G401.6 (cell line): ENCODE results near the gene PAIP2B.
"Not testable (repeated sequence)": the region's sequence is repeated elsewhere in the genome, so short reads cannot be mapped to it uniquely, and the experiment has no call there.

Experiments
- FAIRE-seq: peaks from 2 replicates; lab custom pipeline; 2012; peaks lifted over from hg19 to GRCh38; lab: Jason Lieb, UNC

The PAIP2B gene, protein sequence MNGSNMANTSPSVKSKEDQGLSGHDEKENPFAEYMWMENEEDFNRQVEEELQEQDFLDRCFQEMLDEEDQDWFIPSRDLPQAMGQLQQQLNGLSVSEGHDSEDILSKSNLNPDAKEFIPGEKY

DNA sequence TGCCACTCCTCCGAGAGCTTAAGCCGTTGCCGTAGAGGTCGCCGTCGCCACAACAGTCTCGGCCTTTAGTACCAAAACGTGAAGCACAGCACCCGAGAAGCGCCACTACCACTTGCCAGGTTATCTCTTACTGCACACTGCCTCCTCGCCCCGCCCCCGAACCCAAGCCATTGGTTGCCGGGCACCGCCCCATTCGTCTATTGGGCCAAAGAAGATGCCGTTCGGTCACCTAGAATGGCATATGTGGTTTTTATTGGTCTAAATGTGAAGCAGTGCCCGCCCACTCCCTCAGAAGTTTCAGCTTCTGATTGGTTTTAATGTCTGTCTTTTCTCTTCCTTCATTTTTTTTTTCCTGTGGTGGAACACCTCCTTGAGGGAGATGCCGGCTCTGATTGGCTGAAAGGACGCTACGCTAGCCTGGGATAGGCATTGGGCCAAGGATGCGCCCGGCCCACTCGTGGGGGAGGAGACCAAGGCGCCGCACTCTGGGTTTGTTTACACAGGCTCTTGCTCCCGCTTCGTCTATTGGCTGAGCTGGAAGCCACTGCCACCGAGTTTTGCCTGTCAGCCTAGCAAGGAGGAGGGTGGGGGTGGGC is at the start of gene PAIP2B:
Gene PAIP2B (minus strand): TSS at position 139 of the 596 bp plus-strand sequence. CDS start 24,514 bp downstream, outside the sequence.
- FAIRE-seq = peak; percentile 100

DNA sequence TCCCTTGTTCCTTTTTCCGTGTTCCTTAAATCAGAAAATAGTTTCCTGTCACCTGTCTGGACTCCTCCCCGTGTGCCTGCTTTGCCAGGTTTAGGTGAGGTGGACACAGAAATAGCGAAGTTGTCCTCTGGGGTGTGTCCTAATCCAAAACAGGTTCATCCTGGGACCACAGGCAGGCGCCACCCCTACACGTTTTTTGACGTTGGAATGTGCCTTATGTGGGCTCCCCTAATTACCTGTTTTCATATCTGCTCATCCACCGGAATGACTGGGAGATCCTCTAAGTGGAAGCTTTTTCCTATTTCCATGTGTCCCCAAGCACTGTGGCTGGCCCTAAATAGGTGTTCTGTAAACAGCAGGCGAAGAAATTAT is 49.0 kb upstream of the PAIP2B start:
- FAIRE-seq = no peak

DNA sequence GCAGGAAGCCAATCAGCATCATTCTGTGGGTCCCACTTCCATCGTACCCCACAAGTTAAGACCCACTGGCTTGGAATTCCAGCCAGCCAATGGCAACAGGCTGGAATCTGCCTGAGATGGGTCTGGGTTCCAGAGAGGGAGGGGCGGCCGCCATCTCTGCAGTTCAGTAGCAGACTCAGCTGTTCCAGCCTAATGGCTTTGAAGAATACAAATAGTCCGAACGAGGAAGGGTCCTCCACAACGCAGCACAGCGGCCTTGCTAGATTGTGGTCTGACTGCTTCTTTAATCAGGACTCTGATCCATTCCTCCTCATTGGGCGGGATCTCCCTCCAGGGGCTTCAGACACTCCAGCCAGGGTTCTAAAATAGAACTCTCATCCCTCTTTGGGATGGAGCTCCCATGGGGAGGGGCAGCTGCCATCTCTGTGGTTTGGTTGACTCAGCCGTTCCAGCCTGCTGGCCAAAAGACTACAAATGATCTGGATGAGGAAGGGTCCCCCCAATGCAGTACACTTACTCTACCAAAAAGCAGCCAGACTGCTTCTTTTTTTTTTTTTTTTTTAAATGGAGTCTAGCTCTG is 42.7 kb upstream of the PAIP2B start:
- FAIRE-seq = no peak

DNA sequence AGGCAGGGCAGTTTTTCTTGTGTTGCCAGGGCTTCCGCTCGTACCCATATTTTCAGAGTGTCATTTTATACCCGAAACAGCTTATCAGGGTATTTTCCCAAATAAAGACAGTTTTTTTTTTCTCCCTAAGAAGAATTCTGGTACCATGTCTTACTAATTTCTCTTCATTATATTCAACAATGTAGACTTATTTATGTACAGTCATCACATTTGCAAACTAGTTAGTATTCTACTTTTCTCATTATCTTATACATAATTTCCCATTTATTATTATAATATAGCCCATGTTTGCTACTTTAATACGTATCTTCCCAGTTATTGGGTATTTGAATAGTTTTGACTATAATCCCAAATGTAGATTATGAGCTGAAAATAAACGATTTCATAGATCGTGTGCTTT is 36.5 kb upstream of the PAIP2B start:
- FAIRE-seq = no peak

DNA sequence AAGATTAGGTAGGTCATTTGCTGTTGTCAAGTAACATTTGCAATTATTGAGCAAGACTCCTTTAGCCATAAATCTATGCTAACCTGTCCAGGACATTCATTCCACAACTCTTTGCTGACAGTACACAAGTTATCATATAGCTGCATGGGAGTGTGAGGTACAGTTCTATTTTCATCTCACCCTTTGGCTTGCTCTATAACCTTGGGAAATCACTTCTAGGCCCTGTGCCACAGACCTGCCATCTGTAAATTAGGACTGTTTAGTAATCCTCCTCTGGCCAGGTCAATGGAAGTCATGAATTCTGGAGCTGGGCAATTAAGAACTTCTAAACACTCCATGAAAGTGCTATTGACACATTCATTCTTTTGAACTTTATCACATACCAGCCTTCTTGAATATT is 34.6 kb upstream of the PAIP2B start:
- no peak for FAIRE-seq

DNA sequence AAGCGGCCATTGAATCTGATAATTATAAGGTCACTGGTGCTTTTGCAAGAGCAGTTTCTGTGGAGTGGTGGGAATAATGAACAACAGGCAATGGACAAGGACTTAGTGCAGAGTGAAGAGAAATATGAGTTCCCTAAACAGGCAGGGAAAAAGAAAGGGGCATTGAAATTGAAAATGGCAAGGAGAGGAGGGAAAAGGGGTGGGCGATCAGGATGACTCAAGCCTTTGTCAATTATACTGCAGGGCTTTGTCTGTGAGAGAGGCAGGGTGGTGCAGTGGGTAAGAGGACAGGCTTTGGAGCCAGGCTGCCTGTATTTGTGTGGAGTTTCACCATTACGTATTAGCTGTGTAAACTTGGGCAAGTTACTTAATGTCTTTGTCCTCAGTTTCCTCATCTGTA is 29.5 kb upstream of the PAIP2B start:
- no peak for FAIRE-seq

DNA sequence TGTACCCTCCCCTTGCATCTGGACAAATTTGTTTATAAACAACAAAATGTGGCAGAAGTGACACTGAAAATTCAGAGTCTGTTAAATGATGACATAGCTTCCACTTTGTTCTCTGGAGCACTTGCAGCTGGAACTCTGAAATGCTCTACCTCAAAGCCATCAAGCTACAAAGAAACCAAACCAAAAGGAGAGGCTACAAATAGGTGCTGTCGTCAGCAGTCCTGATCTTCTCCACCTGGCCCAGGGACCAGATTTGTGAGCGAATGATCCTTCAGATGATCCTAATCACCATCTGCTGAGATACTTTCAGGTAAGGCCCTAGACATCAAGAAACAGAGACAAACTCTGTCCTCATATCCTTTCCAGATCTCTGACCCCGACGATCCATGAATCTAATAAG is 27.9 kb upstream of the PAIP2B start:
- FAIRE-seq = no peak

DNA sequence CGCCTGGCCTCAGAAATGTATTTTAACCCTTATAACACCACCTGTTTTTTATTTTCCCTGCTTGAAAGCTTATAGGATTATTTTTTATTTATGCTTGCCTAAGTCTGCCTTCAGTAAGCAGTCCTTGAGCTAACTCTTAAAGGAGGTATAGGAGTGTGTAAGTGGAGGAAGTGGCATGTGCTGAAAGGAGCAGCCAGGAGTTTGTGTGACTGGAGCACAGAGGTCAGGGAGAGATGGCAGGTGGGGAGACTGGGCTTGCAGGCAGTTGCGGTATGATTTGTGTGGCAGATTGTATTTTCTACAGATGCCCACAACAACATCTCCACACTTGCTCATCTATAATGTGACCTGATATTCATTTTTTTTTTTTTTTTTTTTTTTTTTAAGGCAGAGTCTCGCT is 27.2 kb upstream of the PAIP2B start:
- FAIRE-seq = no peak

DNA sequence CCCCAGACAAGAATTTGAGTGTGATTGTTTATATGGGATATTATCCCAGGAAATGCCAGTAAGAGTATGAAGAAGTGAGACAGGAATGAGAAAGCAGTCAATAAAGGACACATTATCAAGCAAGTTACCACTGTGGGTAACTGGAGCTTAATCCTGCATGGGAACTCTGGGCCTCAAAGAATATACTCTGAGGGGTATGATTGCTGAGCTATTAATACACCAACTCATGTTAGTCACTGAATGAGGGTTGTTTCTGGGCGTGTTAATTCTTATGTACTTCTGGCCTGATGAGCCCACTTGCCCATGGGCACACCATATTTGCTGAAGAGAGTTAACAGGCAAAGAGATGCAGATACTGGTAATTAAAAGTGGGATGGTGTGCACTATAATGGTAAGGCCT is 26.6 kb upstream of the PAIP2B start:
- no peak for FAIRE-seq

DNA sequence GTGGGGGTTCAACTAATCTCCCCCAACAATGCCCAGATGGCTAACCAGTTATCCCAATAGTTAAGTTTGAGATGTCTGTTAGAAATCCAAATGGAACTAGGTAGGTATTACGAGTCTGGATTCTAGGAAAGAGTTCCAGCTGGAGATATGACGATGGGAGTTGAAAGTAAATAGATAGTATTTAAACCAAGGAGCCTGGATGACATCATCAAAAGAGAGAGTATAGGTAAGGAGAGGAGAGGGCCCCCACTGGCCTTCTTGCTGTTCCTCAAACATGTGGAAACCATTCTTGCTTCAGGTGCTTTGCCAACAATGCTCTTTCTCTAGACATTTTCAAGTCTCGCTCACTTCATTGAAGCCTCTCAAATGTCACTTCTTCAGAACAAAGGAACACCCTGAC is 26.0 kb upstream of the PAIP2B start:
- FAIRE-seq = no peak

DNA sequence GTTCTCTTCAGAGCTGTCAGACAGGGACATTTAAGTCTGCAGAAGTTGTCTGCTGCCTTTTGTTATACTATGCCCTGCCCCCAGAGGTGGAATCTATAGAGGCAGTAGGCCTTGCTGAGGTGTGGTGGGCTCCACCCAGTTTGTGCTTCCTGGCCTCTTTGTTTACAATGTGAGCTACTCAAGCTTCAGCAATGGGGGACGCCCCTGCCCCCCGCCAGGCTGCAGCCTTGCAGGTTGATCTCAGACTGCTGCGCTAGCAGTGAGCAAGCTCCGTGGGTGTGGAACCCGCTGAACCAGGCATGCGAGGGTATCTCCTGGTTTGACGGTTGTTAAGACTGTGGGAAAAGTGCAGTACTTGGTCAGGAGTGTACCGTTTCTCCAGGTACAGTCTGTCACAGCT is 24.0 kb upstream of the PAIP2B start:
- FAIRE-seq = no peak

DNA sequence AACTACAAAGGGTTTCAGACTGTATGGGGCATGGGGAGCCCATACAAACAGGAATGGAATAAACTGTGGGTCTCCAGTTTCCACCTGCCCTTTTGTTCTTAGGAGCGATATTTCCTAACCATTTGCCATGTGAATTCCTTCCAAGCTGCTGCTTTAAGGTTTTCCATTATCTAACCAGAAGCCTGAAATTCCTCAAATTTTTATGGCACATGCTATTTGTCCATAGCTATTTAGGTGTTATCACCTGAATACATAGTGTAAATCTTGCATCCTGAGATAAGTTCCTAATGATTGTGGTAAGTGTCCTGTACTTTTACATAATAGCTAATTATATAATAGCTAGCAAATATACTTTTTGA is 17.4 kb upstream of the PAIP2B start:
- no peak for FAIRE-seq

DNA sequence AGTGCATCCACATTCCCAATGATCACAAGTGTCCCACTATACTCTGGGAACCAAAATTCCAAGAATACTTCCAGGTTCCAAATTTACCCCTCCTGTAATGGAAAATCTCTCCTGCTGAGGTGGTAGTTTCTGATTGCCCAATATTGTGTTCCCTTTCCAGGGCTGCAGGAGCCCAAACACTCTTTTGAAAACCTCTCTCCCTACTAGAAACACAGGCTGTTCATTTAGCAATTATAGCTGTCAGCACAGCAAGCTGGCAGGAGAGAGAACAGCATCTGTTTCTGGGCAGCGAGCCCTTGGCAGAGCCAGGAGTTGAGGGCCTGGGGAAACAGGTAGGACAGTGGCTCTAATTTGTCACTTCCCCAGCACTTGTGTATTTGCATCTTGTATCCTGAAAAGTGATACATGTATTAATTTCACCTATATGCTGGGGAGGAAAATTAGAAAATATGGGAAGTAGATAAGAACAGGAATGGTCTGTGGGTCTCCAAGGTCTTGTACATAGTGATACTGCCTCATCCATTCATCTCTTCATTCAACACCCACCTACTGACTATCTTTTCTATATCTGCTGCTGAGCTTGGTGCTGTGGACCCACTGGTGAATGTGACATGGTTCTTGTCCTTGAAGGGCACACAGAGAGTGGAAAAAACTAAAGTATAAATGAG is 16.9 kb upstream of the PAIP2B start:
- FAIRE-seq = no peak

DNA sequence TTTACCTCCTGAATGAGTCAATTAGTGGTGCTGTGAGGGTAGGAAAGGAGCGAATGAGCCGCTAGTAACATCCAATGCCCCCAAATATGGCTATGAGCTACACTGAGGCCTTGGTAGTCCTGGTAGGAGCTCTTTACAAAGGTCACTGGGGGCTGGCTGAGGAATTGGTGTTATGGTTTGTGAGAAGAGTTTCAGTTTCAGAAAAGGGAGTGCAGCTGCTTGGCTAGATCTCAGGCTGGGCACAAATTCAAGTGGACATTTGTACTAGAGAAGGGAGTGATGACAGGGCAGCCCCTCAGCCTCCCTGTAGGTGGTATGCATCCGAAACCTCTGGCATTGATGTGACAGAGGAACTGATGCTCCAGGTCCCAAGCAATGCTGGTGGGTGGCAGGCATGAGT is 13.9 kb upstream of the PAIP2B start:
- no peak for FAIRE-seq

DNA sequence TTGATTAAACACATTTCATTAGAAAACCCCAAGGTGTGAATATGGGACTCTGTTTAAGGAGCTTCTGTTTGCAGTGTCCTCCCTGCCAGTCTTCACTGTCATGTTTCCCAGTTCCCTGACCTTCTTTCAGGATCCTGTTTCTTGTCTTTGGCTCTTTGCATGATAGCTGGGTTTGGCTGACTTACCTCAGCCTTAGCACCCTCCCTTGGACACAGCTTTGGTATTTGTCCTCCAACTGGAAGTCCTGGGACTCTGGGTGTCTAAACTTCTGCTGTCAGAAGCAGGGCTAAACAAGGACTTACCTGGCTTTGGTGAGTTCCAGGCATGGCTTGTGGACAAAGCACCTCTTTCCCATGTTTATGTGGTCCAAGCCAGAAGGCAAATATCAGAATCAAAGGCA is 11.2 kb upstream of the PAIP2B start:
- FAIRE-seq = no peak

DNA sequence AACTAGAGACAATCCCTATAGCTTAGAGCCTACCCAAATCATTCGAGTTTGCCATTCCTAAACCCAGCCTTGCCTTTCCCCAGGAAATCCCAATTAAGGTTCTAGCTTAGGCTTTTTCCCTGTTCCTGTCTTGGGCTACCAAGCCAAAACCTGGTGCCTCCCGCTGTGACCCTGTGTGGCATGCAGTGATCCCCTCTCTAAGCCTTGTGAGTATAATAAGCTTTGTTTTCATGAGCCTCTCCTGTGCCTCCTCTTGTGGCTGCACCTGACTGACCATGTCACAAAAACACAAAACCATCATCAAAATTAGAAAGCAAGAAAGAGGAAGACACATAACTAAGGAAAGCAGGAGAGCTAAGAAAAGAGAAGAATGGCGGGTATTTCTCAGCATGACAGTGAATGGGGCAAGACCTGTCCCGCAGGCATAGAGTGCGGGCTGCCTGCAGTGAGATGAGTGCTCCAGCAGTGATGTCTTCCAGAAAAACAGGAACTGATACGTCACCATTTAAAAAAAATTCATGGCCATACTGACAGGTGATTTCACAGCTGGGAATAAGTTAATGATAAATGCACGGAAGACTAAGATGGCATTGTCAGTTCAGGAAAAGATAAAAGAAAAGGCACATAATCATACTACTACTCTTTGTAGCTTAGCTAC is 9.2 kb upstream of the PAIP2B start:
- no peak for FAIRE-seq

DNA sequence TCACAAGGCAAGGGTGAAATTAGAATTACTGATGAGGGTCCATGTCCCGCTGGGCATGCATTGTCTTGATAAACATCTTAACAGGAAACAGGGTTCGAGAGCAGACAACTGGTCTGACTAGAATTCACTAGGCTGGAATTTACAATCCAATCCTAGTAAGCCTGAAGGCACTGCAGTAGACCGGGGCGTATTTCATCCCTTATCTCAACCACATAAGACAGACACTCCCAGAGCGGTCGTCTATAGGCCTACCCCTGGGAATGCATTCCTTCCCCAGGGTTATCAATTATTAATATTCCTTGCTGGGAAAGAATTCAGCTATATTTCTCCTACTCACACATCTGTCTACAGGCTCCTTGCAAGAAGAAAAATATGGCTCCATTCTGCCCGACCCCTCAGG is 6.2 kb upstream of the PAIP2B start:
- not testable (repeated sequence) for FAIRE-seq

DNA sequence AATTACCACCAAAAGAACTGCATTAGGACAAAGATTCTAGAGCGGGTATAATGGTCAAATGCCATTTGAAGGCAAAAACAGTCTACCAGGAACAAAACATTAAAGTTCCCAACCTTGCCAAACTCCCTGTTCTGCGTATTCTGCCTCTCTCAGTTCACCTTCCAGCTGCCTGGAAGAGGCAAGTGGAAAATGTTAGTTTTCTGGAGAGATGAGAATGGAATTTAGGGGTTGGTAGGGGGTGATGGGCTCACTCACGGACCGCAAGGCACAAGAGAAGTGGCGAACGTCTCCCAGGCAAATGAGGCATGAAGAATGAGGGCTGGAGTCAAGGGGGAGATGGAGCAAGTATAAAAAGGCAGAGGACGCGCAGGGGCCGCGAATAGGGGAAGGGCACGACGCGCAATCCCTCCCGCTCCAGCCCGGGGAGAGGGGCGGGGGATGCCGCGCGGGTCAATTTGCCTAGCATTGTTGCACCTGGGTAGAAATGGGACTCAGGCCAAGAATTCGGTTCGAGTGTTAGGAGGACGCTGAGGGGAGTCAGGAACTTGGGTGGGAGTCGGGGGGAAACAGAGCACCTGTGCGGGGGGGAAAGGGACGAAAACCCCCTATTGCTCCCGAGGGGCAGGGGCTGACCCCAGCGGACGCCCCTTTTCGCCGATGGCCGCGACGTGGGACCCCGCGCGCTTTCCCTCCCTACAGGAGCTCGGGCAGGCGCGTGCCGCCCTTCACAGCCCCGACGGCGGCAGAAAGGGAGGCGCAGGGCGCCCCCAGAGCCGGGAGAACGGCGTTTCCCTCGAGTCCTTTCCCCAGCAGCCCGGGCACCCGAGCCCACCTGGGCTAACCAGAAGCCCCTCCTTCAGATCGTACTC is 573 bp downstream of the PAIP2B start:
- FAIRE-seq = no peak

DNA sequence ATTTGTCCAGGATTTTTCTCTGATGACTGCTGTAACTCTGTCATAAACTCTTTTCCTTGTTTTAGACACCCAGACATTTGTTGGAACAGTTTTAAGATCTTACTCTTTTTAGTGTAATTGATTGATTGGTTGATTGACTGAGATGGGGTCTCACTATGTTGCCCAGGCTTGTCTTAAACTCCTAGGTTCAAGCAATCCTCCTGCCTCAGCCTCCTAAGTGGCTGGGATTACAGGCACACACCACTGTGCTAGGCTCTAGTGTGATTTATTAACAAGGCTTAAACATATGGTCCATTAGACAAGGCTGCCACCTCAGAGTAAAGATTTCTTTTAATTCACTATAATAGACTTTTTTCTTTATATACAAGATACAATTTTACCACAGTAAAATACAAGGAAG is 2.0 kb downstream of the PAIP2B start:
- FAIRE-seq = no peak

DNA sequence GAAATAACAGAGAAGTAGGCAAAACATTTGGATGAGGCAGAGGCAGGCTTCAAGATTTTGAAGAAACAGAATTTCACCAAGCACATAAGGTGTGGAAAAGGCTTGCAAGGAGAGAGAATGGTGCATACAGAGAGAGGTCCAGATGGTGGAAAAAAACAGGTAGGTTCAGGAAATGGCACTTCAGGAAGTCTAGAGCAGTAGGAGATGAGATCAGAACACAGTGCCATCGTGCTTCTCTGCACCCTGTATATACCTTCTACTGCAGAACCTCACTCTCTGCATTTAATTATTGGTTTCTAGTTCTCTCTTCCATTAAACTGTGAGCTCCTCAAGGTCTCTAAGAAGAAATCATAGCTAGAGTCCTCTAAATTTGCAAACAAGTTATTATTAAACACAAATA is 2.4 kb downstream of the PAIP2B start:
- FAIRE-seq = no peak

DNA sequence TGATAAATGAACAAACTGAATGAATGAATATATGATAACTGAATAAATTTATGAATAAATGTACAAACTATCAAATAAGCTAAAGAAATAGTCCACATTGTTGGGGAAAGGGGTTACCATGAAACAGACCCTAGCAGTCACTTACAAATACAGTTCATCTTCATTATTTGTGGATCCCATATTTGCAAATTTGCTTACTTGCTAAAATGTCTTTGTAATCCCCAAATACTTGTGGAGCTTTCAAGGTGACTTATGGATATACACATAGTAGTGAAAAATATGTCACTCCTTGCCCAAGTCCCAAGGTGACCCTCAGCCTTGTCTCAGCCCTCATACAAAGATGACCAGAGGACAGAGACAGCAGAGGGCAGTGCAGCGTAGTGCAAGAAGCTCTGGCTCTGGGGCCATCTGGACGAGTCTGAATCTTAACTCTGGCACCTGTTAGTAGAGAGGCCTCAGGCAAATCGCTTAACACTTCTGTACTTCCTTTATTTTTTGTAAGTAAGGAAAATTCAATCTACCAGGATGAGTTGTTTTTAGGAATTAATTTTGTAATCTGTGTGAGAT is 3.1 kb downstream of the PAIP2B start:
- peak; percentile 76 for FAIRE-seq

DNA sequence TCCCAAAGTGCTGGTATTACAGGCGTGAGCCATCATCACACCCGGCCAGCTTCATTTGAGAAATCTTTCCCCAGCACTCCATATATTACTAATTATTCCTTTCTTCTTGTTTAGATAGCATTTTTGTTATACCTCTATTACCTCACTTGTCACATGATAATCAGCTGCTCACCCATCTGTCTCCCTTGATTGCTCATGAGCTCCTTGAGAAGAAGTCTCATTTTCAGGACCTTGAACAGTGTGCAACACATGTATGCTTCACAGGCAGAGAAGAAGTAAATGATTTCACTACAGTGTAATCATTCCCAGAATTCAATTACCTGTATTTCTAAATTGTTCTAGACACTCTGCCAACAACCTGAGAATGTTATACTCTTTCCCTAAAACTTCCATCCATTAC is 6.2 kb downstream of the PAIP2B start:
- no peak for FAIRE-seq
